Fibroblast of skin of abdomen (primary cell): ENCODE measurements around the gene ENPP3.
A peak's percentile ranks its signal among the peaks of the same experiment; 100 is the strongest.

ENCODE experiments used
- DNase-seq: peaks from one replicate; pipeline ENCODE4 v3.0.0-alpha.2; 2013

The ENPP3 gene

GRCh38 chr6:131642987-131643611 is 6.0 kb downstream of the ENPP3 start:
- no peak for DNase-seq

GRCh38 chr6:131643855-131644460 is 6.9 kb downstream of the ENPP3 start:
- DNase-seq = no peak

GRCh38 chr6:131644921-131645320 is 7.8 kb downstream of the ENPP3 start:
- DNase-seq = no peak

GRCh38 chr6:131645846-131646245 is 8.7 kb downstream of the ENPP3 start:
- DNase-seq = no peak

- DNase-seq = no peak
Observed at GRCh38 chr6:131646249-131646670, 9.2 kb downstream of the ENPP3 start.

- DNase-seq = no peak
Observed at GRCh38 chr6:131651782-131652181, 14.7 kb downstream of the ENPP3 start.

GRCh38 chr6:131652472-131652871 is 15.4 kb downstream of the ENPP3 start:
- no peak for DNase-seq

GRCh38 chr6:131654326-131654725 is 17.2 kb downstream of the ENPP3 start:
- DNase-seq = no peak

- DNase-seq = no peak
Observed at GRCh38 chr6:131655387-131655786, 18.3 kb downstream of the ENPP3 start.

GRCh38 chr6:131655951-131656350 is 18.8 kb downstream of the ENPP3 start:
- no peak for DNase-seq

GRCh38 chr6:131656667-131657066 is 19.6 kb downstream of the ENPP3 start:
- no peak for DNase-seq

- DNase-seq = no peak
Observed at GRCh38 chr6:131657222-131657621, 20.1 kb downstream of the ENPP3 start.

GRCh38 chr6:131657630-131658111 is 20.6 kb downstream of the ENPP3 start:
- DNase-seq = peak; percentile 55

- DNase-seq = no peak
Observed at GRCh38 chr6:131658287-131658686, 21.2 kb downstream of the ENPP3 start.

GRCh38 chr6:131660195-131660594 is 23.1 kb downstream of the ENPP3 start:
- DNase-seq = peak; percentile 6

- DNase-seq = no peak
Observed at GRCh38 chr6:131663578-131664165, 26.6 kb downstream of the ENPP3 start.

GRCh38 chr6:131669891-131670290 is 32.8 kb downstream of the ENPP3 start:
- no peak for DNase-seq

GRCh38 chr6:131673184-131673583 is 36.1 kb downstream of the ENPP3 start:
- no peak for DNase-seq

- DNase-seq = no peak
Observed at GRCh38 chr6:131678442-131678841, 41.3 kb downstream of the ENPP3 start.

GRCh38 chr6:131680868-131681267 is 43.8 kb downstream of the ENPP3 start:
- DNase-seq = no peak

GRCh38 chr6:131681585-131681984 is 44.5 kb downstream of the ENPP3 start:
- DNase-seq = no peak

GRCh38 chr6:131682442-131682841 is 45.3 kb downstream of the ENPP3 start:
- no peak for DNase-seq

- DNase-seq = no peak
Observed at GRCh38 chr6:131683479-131683878, 46.4 kb downstream of the ENPP3 start.

GRCh38 chr6:131685266-131685780 is 48.2 kb downstream of the ENPP3 start:
- DNase-seq = no peak
